ENCODE data around the gene DNAJC10.
A peak's percentile ranks its signal among the peaks of the same experiment; 100 is the strongest.

GRCh38 chr2:182763311-182763912 lies 47.4 kb downstream of the DNAJC10 start:
- TF ChIP-seq POLR2AphosphoS5 (IDR thresholded peaks at IDR 0.05) (no peak), CTCF (IDR thresholded peaks at IDR 0.05) (peak in 2 of 4 experiments; percentile 51 to 54)

Data from prostate gland (tissue), 2 donors.